MM.1S (cell line): ENCODE data around the gene LEAP2.

Experiments used
- DNase-seq: peaks from one replicate; pipeline ENCODE4 v3.0.0-alpha.2; 2015
- H2AFZ ChIP-seq: fragments of 300-600 bp; sonication (generic); 2 replicates; pipeline ENCODE4 v1.6.0; 2016; ENCODE audit warnings: antibody characterized with exemption, low read length
- H3F3A ChIP-seq: fragments of 300-600 bp; sonication (generic); 2 replicates; pipeline ENCODE4 v1.6.1; 2016; ENCODE audit warnings: mild to moderate bottlenecking, antibody characterized with exemption, low read length, moderate library complexity, mixed read lengths; ENCODE audit not compliant: insufficient read depth
- H3K27ac ChIP-seq: fragments of 300-600 bp; sonication (generic); 2 replicates; pipeline ENCODE4 v1.5.1; 2016; ENCODE audit warnings: mild to moderate bottlenecking, low read length
- H3K27me3 ChIP-seq: fragments of 300-600 bp; sonication (generic); replicated peaks from 2 replicates; pipeline ENCODE4 v1.6.0; 2016; ENCODE audit warnings: low read length; ENCODE audit not compliant: insufficient read depth
- H3K36me3 ChIP-seq: fragments of 300-600 bp; sonication (generic); replicated peaks from 2 replicates; pipeline ENCODE4 v1.6.1; 2016; ENCODE audit warnings: mild to moderate bottlenecking, low read length, mixed read lengths; ENCODE audit not compliant: insufficient read depth
- H3K4me1 ChIP-seq: fragments of 300-600 bp; sonication (generic); 2 replicates; pipeline ENCODE4 v1.6.1; 2016; ENCODE audit warnings: low read length, mixed read lengths
- H3K4me2 ChIP-seq: fragments of 300-600 bp; sonication (generic); 2 replicates; pipeline ENCODE4 v1.6.0; 2016; ENCODE audit warnings: low read depth, low read length
- H3K4me3 ChIP-seq: fragments of 300-600 bp; sonication (generic); 2 replicates; pipeline ENCODE4 v1.5.1; 2016; ENCODE audit warnings: low read length, mixed read lengths
- H3K79me2 ChIP-seq: fragments of 300-600 bp; sonication (generic); 2 replicates; pipeline ENCODE4 v1.6.1; 2016; ENCODE audit warnings: mixed run types, low read length, mixed read lengths
- H3K9ac ChIP-seq: fragments of 300-600 bp; sonication (generic); 2 replicates; pipeline ENCODE4 v1.6.1; 2016; ENCODE audit warnings: low read length, mixed read lengths
- H3K9me2 ChIP-seq: fragments of 300-600 bp; sonication (generic); replicated peaks from 2 replicates; pipeline ENCODE4 v1.6.1; 2016; ENCODE audit warnings: mild to moderate bottlenecking, low read length, mixed read lengths; ENCODE audit not compliant: insufficient read depth
- H3K9me3 ChIP-seq: fragments of 300-600 bp; sonication (generic); replicated peaks from 2 replicates; pipeline ENCODE4 v1.6.1; 2016; ENCODE audit warnings: mild to moderate bottlenecking, low read length, mixed read lengths; ENCODE audit not compliant: insufficient read depth
- H4K20me1 ChIP-seq: fragments of 300-600 bp; sonication (generic); 2 replicates; pipeline ENCODE4 v1.6.1; 2016; ENCODE audit warnings: mild to moderate bottlenecking, low read length, moderate library complexity, mixed read lengths; ENCODE audit not compliant: insufficient read depth
- CTCF ChIP-seq: fragments of 300-600 bp; sonication (generic); IDR thresholded peaks from 2 replicates; pipeline ENCODE4 v1.5.1; 2016; ENCODE audit warnings: antibody characterized with exemption, low read length, mixed read lengths
- EZH2 ChIP-seq: fragments of 300-600 bp; sonication (generic); optimal IDR thresholded peaks from 2 replicates; pipeline ENCODE3; 2017; ENCODE audit warnings: low read depth, mild to moderate bottlenecking, antibody characterized with exemption, low read length, mixed read lengths
- EZH2phosphoT487 ChIP-seq: fragments of 300-600 bp; sonication (generic); IDR thresholded peaks from 2 replicates; pipeline ENCODE4 v1.6.1; 2018; ENCODE audit warnings: antibody characterized with exemption, low read length

The LEAP2 gene

GRCh38 chr5:132837868-132838267, 35.6 kb upstream of the LEAP2 start:
- DNase-seq, result no peak

GRCh38 chr5:132838516-132839282, 34.8 kb upstream of the LEAP2 start:
- no peaks in the 10 kb centered on the region for H3K4me1 ChIP-seq
- DNase-seq, result no peak
- H3K9me3 ChIP-seq, result no peaks in the 10 kb centered on the region
- H3K4me3 ChIP-seq, result no peak overlapping the region
- no peak for TF ChIP-seq EZH2
- no peak for TF ChIP-seq EZH2phosphoT487
- TF ChIP-seq CTCF, result no peak
- H2AFZ ChIP-seq, result no peak overlapping the region
- H3K27me3 ChIP-seq, result no peaks in the 10 kb centered on the region
- no peak overlapping the region for H3K9ac ChIP-seq
- no peaks in the 10 kb centered on the region for H3F3A ChIP-seq
- H3K36me3 ChIP-seq, result no peaks in the 10 kb centered on the region
- H3K9me2 ChIP-seq, result no peaks in the 10 kb centered on the region
- no peaks in the 10 kb centered on the region for H4K20me1 ChIP-seq
- H3K27ac ChIP-seq, result no peak overlapping the region
- H3K4me2 ChIP-seq, result no peak overlapping the region
- H3K79me2 ChIP-seq, result no peaks in the 10 kb centered on the region

More at GRCh38 chr5:132837868-132838267, 35.6 kb upstream of the LEAP2 start:
- no peaks in the 10 kb centered on the region for H3K9me2 ChIP-seq
- no peak overlapping the region for H3K4me2 ChIP-seq
- H3K9me3 ChIP-seq, result no peaks in the 10 kb centered on the region
- H3K27ac ChIP-seq, result no peak overlapping the region
- no peak for TF ChIP-seq CTCF
- TF ChIP-seq EZH2phosphoT487, result no peak
- no peak for TF ChIP-seq EZH2
- no peaks in the 10 kb centered on the region for H3K79me2 ChIP-seq
- no peaks in the 10 kb centered on the region for H3F3A ChIP-seq
- H4K20me1 ChIP-seq, result no peaks in the 10 kb centered on the region
- no peak overlapping the region for H2AFZ ChIP-seq
- H3K9ac ChIP-seq, result no peak overlapping the region
- H3K4me1 ChIP-seq, result no peaks in the 10 kb centered on the region
- H3K36me3 ChIP-seq, result no peaks in the 10 kb centered on the region
- H3K27me3 ChIP-seq, result no peaks in the 10 kb centered on the region
- no peak overlapping the region for H3K4me3 ChIP-seq

GRCh38 chr5:132839426-132840301, 33.8 kb upstream of the LEAP2 start:
- H4K20me1 ChIP-seq, result no peaks in the 10 kb centered on the region
- H3K9me3 ChIP-seq, result no peaks in the 10 kb centered on the region
- no peak for TF ChIP-seq CTCF
- TF ChIP-seq EZH2phosphoT487, result no peak
- TF ChIP-seq EZH2, result no peak
- no peaks in the 10 kb centered on the region for H3K27me3 ChIP-seq
- no peak overlapping the region for H3K9ac ChIP-seq
- no peaks in the 10 kb centered on the region for H3F3A ChIP-seq
- no peaks in the 10 kb centered on the region for H3K4me1 ChIP-seq
- H3K36me3 ChIP-seq, result no peaks in the 10 kb centered on the region
- DNase-seq, result no peak
- H3K79me2 ChIP-seq, result no peaks in the 10 kb centered on the region
- H2AFZ ChIP-seq, result no peak overlapping the region
- no peaks in the 10 kb centered on the region for H3K9me2 ChIP-seq
- no peak overlapping the region for H3K4me2 ChIP-seq
- no peak overlapping the region for H3K4me3 ChIP-seq
- H3K27ac ChIP-seq, result no peak overlapping the region
